ENCODE results near the gene ASB7. TPM values are rescaled to one million over a fixed set of nuclear protein-coding genes. Genes with fewer than 3 reads are reported as not detected.

ASB7 gene
- total RNA-seq, 1 experiment from 2014 or later: 17.9 TPM

DNA sequence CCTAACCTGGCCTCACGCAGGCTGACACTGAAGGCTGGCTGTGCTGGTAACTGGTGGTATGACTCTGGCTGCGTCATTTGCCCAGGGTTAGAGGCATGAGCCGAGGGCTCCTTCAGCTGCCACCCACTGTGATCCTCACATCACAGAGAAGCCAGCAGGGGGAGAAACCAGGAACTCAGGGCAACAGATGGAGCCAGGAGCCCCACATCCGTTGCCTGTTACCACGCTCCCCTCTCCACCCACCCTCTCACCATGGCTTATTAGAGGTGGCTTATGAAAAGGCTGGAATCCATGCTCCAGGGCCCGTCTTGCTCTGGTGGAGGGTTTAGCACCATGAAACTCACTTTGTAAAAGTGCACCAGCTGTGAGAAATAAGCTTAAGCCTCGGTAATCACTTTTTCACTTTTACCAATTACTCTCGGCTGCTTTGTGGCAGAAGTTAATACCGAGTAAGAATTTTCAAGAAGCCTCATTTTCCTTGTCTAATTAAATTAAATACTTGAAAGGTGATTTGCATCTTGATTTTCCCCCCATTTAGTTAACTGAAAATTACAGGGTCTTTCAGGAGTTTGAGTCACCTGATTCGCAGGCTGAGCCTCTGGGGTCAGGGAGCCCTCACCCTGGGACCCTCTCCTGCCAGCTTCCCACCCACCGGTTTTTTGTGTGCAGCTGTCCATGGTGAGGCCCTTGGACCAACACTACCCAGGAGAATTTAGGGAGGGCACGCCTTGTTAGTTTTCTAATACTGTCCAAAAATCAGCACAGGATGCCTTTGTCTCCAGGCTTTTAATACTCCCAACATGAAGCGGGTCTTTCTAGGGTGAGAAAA is 60.9 kb downstream of the ASB7 start:
- intact Hi-C loops (cut with micrococcal nuclease; ENCODE audit: unreplicated experiment): no loop called here
- no peak for TF ChIP-seq EZH2 (IDR thresholded peaks at IDR 0.05; ENCODE audit: low read depth)
- TF ChIP-seq, protein P1, sequence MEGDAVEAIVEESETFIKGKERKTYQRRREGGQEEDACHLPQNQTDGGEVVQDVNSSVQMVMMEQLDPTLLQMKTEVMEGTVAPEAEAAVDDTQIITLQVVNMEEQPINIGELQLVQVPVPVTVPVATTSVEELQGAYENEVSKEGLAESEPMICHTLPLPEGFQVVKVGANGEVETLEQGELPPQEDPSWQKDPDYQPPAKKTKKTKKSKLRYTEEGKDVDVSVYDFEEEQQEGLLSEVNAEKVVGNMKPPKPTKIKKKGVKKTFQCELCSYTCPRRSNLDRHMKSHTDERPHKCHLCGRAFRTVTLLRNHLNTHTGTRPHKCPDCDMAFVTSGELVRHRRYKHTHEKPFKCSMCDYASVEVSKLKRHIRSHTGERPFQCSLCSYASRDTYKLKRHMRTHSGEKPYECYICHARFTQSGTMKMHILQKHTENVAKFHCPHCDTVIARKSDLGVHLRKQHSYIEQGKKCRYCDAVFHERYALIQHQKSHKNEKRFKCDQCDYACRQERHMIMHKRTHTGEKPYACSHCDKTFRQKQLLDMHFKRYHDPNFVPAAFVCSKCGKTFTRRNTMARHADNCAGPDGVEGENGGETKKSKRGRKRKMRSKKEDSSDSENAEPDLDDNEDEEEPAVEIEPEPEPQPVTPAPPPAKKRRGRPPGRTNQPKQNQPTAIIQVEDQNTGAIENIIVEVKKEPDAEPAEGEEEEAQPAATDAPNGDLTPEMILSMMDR (conservative IDR thresholded peaks at IDR 0.05): no peak
- Histone ChIP-seq H3K27ac (no peak overlapping the region), H3K27me3 (ENCODE audit: insufficient read depth, low read depth) (no peaks in the 10 kb centered on the region), H3K4me3 (no peak overlapping the region), H3K36me3 (ENCODE audit: low read depth) (no peaks in the 10 kb centered on the region), H3K4me1 (replicated peaks; ENCODE audit: insufficient read depth) (no peaks in the 10 kb centered on the region), H3K9me2 (ENCODE audit: insufficient read depth) (no peaks in the 10 kb centered on the region), H2AFZ (no peak overlapping the region), H3K4me2 (no peak overlapping the region), H3F3A (ENCODE audit: insufficient read depth, low read depth) (no peaks in the 10 kb centered on the region), H3K79me2 (ENCODE audit: low read depth) (no peaks in the 10 kb centered on the region), H4K20me1 (ENCODE audit: insufficient read depth) (no peaks in the 10 kb centered on the region), H3K9me3 (ENCODE audit: insufficient read depth, low read depth) (no peaks in the 10 kb centered on the region)
- ChIA-PET POLR2A (ENCODE audit: unreplicated experiment) (no interaction called here), CTCF (no interaction called here)
- no TSS peak for BruUV-seq (replicated peaks)
- DNase-seq: no peak

DNA sequence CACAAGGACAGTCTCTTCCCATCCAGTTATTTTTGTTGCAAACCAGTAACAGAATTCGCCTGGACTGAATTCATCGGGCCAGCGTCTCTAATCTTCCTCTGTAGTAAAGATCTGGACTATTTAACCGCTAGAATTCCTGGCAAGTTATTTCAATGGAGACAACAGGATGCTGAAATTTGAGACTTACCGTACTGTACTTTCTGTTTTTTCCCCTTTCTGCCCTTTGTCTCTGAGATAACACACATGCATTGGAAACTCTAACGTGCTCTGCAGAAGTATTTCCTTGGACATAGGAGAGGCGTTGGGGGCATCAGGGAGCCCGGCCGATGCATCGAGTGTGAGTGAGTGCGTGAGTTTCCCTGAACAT is 61.5 kb downstream of the ASB7 start:
- Histone ChIP-seq H3F3A (ENCODE audit: insufficient read depth, low read depth) (no peaks in the 10 kb centered on the region), H2AFZ (no peak overlapping the region), H3K27ac (no peak overlapping the region), H3K9me2 (ENCODE audit: insufficient read depth) (no peaks in the 10 kb centered on the region), H3K4me2 (no peak overlapping the region), H3K4me3 (no peak overlapping the region), H3K79me2 (ENCODE audit: low read depth) (no peaks in the 10 kb centered on the region), H3K9me3 (ENCODE audit: insufficient read depth, low read depth) (no peaks in the 10 kb centered on the region), H4K20me1 (ENCODE audit: insufficient read depth) (no peaks in the 10 kb centered on the region), H3K36me3 (ENCODE audit: low read depth) (no peaks in the 10 kb centered on the region), H3K27me3 (ENCODE audit: insufficient read depth, low read depth) (no peaks in the 10 kb centered on the region), H3K4me1 (replicated peaks; ENCODE audit: insufficient read depth) (no peaks in the 10 kb centered on the region)
- POLR2A ChIA-PET (ENCODE audit: unreplicated experiment): no interaction called here
- TF ChIP-seq EZH2 (IDR thresholded peaks at IDR 0.05; ENCODE audit: low read depth): no peak
- TF ChIP-seq, protein P1 (conservative IDR thresholded peaks at IDR 0.05): no peak
- CTCF ChIA-PET: no interaction called here
- intact Hi-C loops (cut with micrococcal nuclease; ENCODE audit: unreplicated experiment): no loop called here
- no TSS peak for BruUV-seq (replicated peaks)
- no peak for DNase-seq

DNA sequence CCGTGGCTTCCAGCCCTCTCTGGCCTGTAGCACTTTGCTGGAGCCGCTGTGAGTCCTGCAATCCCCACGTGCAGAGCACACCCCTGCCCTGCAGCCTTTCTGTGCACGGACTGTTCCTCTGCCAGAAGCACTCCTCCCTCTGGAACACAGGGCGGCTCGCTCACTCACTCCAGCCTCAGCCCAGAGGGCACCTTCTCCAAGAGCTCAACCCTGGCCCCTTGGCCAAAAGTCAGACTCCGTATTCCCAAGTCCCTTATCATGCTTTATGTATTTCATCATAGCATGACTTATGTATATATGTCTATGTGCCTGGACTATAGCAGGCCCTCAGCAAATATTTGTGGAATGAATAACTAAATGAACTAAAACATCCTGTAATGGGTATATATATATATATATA is 63.2 kb downstream of the ASB7 start:
- no peaks in the 10 kb centered on the region for H3F3A ChIP-seq (ENCODE audit: insufficient read depth, low read depth)
- no peaks in the 10 kb centered on the region for H3K27me3 ChIP-seq (ENCODE audit: insufficient read depth, low read depth)
- no peak overlapping the region for H3K27ac ChIP-seq
- no peaks in the 10 kb centered on the region for H3K9me3 ChIP-seq (ENCODE audit: insufficient read depth, low read depth)
- BruUV-seq (replicated peaks): no TSS peak
- TF ChIP-seq EZH2 (IDR thresholded peaks at IDR 0.05; ENCODE audit: low read depth): no peak
- TF ChIP-seq, protein P1 (conservative IDR thresholded peaks at IDR 0.05): no peak
- ChIA-PET POLR2A (ENCODE audit: unreplicated experiment) (no interaction called here), CTCF (no interaction called here)
- H3K79me2 ChIP-seq (ENCODE audit: low read depth): no peaks in the 10 kb centered on the region
- no peaks in the 10 kb centered on the region for H4K20me1 ChIP-seq (ENCODE audit: insufficient read depth)
- no peaks in the 10 kb centered on the region for H3K9me2 ChIP-seq (ENCODE audit: insufficient read depth)
- H3K4me2 ChIP-seq: no peak overlapping the region
- DNase-seq: no peak
- H3K36me3 ChIP-seq (ENCODE audit: low read depth): no peaks in the 10 kb centered on the region
- H3K4me1 ChIP-seq (replicated peaks; ENCODE audit: insufficient read depth): no peaks in the 10 kb centered on the region
- H3K4me3 ChIP-seq: no peak overlapping the region
- intact Hi-C loops (cut with micrococcal nuclease; ENCODE audit: unreplicated experiment): no loop called here
- no peak overlapping the region for H2AFZ ChIP-seq

Data from PC-9 (cell line).